ENCODE data around the gene TOX3. TPM values are rescaled to one million over a fixed set of nuclear protein-coding genes. Genes with fewer than 3 reads are reported as not detected.

The TOX3 gene
- total and polyA plus RNA-seq, 2 of the 8 experiments (the other 6 are each of a cell fraction or from before 2014, with no cell fraction given) = 16.7 to 31.2 TPM

- no peak for TF ChIP-seq CHD7 (IDR thresholded peaks at IDR 0.05; ENCODE audit: insufficient replicate concordance, low read length)
- no peak for TF ChIP-seq EZH2 (IDR thresholded peaks at IDR 0.05; ENCODE audit: low read depth, low read length, severe bottlenecking)
- no peak for TF ChIP-seq CBX5 (IDR thresholded peaks at IDR 0.05; ENCODE audit: low read depth, low read length)
- no peak for TF ChIP-seq POLR2AphosphoS5 (IDR thresholded peaks at IDR 0.05; ENCODE audit: low read depth, low read length)
- TF ChIP-seq BRCA1 (IDR thresholded peaks at IDR 0.05; ENCODE audit: low read depth, low read length) = no peak
- no peak for TF ChIP-seq CBX8 (IDR thresholded peaks at IDR 0.05; ENCODE audit: borderline replicate concordance, low read depth, low read length)
- TF ChIP-seq EP300 (IDR thresholded peaks at IDR 0.05; ENCODE audit: borderline replicate concordance in 1 of 2, low read depth in 2 of 2, low read length in 2 of 2) = no peak
- TF ChIP-seq, protein P1, sequence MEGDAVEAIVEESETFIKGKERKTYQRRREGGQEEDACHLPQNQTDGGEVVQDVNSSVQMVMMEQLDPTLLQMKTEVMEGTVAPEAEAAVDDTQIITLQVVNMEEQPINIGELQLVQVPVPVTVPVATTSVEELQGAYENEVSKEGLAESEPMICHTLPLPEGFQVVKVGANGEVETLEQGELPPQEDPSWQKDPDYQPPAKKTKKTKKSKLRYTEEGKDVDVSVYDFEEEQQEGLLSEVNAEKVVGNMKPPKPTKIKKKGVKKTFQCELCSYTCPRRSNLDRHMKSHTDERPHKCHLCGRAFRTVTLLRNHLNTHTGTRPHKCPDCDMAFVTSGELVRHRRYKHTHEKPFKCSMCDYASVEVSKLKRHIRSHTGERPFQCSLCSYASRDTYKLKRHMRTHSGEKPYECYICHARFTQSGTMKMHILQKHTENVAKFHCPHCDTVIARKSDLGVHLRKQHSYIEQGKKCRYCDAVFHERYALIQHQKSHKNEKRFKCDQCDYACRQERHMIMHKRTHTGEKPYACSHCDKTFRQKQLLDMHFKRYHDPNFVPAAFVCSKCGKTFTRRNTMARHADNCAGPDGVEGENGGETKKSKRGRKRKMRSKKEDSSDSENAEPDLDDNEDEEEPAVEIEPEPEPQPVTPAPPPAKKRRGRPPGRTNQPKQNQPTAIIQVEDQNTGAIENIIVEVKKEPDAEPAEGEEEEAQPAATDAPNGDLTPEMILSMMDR (IDR thresholded peaks at IDR 0.05; ENCODE audit: control extremely low read depth in 1 of 3, insufficient read depth in 1 of 3, low read depth in 1 of 3, low read length in 3 of 3) = no peak
- no peak for TF ChIP-seq KDM4A (IDR thresholded peaks at IDR 0.05; ENCODE audit: low read depth, low read length, severe bottlenecking)
Observed at GRCh38 chr16:52440248-52440647, 106.7 kb downstream of the TOX3 start (continued).

Data from H1 (cell line).